GM18868 (cell line): ENCODE data around the gene HARS1.
A peak's percentile ranks its signal among the peaks of the same experiment; 100 is the strongest.
"Not testable (repeated sequence)": the region's sequence is repeated elsewhere in the genome, so short reads cannot be mapped to it uniquely, and the experiment has no call there.

Source experiments
- ATAC-seq: cut with Tn5 transposase; IDR thresholded peaks from one replicate; pipeline ENCODE4 v1.9.1; 2021; ENCODE audit warnings: mild to moderate bottlenecking, moderate library complexity; ENCODE audit not compliant: unreplicated experiment

Gene HARS1, protein sequence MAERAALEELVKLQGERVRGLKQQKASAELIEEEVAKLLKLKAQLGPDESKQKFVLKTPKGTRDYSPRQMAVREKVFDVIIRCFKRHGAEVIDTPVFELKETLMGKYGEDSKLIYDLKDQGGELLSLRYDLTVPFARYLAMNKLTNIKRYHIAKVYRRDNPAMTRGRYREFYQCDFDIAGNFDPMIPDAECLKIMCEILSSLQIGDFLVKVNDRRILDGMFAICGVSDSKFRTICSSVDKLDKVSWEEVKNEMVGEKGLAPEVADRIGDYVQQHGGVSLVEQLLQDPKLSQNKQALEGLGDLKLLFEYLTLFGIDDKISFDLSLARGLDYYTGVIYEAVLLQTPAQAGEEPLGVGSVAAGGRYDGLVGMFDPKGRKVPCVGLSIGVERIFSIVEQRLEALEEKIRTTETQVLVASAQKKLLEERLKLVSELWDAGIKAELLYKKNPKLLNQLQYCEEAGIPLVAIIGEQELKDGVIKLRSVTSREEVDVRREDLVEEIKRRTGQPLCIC

DNA sequence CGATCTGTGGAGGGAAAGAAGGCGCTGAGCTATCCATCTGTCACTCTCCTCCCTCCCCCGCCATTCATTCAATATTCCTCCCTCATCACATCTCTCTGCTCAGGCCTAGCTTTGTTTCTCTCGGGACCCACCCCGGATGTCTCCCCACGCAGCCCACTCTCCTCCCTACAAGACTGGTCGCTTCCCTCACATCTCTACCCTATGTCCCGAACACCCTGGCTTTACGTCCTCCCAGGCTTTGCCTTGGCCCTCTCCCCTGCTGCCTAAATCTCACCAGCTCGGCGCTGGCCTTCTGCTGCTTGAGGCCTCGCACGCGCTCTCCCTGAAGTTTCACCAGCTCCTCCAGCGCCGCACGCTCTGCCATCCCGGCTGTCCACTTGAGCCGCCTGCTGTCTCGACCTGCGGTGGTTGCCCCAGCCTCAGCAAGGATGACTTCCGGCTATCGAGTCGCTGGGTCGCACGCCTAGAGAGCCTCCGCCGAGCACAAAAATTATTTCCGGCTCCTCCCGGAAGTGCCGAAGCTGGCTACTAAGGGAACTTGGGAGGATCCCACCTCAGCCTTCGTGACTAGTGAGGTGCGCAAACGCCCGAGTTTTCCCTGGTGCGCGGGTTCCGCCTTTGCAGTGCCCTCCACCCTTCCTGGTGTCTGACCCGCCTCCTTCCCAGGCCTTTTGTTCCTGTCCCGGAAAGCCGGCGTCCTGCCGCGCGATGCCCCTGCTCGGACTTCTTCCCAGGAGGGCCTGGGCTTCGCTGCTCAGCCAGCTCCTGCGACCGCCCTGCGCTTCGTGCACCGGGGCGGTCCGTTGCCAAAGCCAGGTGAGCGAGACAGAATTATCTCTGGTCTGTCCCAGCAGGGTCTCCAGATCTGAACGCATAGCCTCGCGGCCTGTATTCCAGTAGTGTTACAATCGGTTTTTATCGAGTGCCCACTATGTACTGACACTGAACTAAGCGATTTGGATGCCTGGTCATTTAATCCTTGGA lies at the start of gene HARS1, which contains the start of gene HARS2:
TSS of gene HARS1 (minus strand) at position 430 of the 984 bp plus-strand sequence. CDS start at position 364, 66 bp downstream.
TSS of gene HARS2 (plus strand) at position 515 of the 984 bp plus-strand sequence. CDS start at position 709, 194 bp downstream.
- ATAC-seq: peak; percentile 98

DNA sequence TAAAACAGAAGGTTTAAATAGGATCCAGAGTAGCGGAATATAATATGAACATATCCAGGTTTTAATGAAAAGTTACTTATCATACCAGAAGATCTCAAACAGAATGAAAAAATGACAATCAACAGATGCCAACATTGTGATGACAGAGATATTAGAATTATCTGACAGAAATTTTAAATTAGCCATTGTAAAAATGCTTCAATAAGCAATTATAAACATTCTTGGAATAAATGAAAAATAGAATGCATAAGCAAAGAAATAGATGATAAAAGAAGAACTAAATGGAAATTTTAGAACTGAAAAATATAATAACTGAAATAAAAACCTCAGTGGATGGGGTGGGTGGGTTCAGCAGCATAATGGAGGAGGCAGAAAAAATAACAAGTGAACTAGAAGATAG lies 46.3 kb upstream of the HARS1 start:
- ATAC-seq: no peak

DNA sequence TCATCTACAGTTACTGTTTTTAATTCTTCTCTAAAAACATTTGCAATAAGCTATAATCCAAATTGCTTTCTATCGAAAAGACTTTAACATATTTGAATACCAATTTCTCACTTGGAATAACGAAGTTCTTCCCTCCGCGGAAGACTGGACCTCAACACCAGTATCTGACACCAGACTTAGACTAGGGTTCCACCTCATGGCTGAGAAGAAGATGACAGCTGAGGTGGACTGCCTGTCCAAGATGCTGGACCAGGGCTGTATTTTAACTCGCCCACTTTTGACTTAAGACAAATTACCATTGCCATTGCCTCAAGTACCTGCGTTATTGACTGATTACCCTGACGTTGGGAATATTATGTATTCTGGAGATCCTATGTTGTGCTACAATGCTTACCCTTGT lies 43.2 kb upstream of the HARS1 start:
- ATAC-seq: no peak

DNA sequence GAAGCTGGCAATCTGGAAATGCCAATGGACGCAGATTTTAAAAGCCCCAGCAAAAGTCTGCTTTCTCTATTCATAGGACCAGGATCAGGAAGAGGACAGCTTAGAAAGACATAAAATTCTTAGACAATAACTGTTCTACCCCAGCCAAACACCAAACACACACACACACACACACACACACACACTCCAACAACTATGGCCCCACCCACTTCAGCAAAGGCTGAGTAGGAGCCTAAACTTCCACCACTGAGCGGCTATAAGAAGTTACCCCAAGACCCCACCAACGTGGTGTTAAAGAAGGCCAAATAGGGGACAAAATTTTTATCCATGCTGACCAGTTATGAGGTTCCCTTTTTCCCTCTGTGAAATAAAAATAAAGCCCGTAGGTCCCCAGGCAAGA lies 41.9 kb upstream of the HARS1 start:
- no peak for ATAC-seq

DNA sequence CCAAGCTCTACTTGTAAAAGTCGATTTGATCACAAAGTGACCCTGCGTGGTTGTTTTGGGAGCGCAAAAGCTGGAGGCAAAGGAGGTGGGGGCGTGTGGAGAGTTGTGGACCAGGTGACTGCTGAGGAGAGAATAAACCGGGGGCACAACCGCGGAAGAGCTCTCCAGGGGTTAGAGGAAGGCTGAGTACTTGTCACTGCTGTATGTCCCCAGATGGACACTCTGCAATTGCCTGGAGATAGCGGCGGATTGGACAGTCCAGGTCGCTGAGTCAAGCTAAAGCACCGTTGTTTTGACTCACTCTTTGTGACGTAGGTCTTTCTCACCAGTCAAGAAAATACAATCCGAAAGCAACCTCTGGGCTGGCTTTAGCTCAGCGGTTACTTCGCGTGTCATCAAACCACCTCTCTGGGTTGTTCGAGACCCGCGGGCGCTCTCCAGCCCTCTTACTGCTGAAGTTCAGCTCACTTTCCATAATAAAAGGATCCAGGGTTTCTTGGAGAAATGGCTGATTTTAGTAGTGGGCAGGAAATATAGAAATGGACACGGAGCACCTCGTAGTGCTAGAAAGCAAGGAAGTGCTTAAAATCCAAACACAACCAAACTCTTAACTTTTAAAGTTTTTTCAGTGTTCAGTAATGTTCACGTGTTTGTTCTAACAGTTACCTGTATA lies 34.8 kb upstream of the HARS1 start:
- peak; percentile 97 for ATAC-seq

DNA sequence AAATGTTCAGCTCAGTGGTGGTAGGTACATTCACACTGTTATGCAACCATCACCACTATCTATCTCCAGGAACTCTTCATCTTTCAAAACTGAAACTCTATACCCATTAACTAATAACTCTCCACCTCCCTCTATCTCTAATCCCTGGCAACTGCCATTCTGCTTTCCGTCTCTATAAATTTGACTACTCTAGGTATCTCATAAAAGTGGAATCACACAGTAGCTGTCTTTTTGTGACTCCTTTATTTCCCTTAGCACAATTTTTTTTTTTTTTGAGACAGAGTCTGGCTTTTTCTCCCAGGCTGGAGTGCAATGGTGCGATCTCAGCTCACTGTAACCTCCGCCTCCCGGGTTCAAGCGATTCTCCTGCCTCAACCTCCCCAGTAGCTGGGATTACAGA lies 30.2 kb upstream of the HARS1 start:
- not testable (repeated sequence) for ATAC-seq

DNA sequence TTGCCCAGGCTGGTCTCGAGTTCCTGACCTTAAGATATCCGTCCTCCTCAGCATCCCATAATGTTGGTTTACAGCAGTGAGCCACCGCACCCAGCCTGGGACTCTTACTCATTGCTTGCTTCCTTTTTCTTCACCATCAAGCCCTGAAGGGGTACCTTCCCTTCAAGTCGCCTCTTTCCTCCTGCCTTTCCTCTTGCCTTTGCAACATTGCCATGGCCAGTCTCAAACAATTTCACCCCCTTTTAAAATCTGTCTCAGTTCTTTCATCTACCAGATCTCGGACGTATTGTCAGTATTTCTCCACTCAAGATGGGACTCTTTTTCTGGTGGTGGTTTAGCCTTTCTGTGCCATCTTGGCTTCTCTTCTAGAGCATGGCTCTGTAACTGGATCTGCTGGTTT lies 29.6 kb upstream of the HARS1 start:
- not testable (repeated sequence) for ATAC-seq

DNA sequence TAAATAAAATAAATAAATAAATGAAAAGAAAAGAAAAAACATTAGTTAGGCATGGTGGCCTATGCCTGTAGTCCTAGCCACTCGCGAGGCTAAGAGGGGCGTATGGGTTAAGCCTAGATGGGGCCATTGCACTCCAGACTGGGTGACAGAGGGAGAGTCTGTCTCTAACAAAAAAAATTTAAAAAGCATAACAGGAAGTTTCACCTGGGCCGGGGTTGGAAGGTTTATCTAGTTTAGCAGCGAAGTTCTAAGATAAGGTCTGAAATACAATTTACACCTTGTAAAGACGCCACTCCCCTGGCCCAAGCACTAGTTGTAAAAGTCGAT lies 27.1 kb upstream of the HARS1 start:
- no peak for ATAC-seq

DNA sequence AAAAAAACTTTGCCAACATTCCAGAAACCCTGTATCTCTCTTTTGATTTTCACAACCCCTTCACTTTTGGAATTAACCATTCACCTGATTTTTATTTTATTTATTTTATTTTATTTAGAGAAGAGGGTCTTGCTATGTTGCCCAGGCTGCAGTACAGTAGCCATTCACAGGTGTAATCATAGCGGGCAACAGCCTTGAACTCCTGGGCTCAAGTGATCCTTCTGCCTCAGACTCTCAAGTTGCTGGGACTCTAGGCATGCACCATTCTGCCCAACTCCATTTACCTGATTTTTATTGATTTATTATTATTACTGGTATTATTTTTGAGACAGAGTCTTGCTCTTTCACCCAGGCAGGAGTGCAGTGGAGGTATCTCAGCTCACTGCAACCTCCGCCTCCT lies 25.1 kb upstream of the HARS1 start:
- ATAC-seq: not testable (repeated sequence)

DNA sequence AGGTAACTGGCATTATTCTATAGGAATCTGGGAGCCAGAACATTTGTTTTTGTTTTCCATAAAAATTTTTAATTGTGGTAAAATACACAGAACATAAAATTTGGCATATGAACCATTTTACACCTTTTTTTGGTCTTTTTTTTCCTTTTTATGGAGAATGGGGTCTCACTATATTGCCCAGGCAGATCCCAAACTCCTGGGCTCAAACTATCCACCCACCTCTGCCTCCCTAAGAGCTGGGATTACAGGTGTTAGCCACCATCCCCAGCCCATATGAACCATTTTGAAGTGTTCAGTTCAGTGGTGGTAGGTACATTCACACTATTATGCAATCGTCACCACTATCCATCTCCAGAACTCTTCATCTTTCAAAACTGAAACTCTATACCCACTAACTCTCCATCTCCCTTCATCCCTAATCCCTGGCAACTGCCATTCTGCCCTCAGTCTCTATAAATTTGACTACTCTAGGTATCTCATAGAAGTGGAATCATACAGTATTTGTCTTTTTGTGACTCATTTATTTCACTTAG lies 22.5 kb upstream of the HARS1 start:
- no peak for ATAC-seq

DNA sequence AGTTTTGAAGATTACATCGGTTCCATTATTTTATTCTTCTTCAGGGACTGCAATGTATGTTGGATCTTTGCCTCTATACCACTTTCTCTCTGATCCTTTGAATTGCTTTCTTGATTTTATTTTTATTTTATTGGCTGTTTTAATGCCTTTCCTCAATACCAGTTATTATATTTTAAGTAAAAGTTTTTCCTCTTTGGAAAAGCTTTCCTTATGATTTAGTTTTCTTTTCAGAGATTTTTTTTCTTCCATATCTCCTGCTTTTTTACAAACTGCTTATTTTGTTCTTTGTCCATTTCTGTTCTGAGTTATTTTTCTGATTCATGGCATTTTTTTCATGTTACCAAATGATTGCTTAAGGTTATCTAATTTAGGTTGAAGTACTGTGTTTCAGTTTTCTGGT lies 20.6 kb upstream of the HARS1 start:
- no peak for ATAC-seq

DNA sequence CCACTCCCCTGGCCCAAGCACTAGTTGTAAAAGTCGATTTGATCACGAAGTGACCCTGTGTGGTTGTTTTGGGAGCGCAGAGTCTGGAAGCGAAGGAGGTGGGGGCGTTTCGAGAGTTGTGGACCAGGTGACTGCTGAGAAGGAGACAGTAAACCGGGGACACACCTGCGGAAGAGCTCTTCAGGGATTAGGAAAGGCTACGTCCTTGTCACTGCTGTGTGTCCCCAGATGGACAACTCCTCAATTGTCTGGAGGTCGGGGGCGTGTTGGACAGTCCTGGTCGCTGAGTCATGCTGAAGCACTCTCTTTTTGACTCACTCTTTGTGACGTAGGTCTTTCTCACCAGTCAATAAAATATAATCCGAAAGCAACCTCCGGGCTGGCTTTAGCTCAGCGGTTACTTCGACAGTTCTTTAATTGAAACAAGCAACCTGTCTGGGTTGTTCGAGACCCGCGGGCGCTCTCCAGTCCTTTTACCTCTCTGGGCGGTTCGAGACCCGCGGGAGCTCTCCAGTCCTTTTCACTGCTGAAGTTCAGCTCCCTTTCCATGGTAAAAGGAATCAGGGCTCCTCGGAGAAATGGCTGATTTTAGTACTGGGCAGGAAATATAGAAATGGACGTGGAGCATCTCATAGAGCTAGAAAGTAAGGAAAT lies 19.9 kb upstream of the HARS1 start:
- peak; percentile 87 for ATAC-seq

DNA sequence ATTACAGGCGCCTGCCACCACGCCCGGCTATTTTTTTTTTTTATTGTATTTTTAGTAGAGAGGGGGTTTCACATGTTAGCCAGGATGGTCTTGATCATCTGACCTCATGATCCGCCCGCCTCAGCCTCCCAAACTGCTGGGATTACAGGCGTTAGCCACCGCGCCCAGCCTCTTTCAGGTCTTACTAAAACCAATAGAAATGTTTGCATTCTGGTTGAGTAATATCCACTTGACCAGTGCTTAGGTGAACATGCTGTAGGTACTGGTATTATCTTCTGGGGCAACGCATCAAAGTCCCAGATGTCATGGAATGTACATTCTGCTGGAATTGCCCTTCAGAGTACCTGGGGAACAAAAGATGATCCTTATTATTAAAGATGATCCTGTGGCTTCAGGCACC lies 17.6 kb upstream of the HARS1 start:
- not testable (repeated sequence) for ATAC-seq

DNA sequence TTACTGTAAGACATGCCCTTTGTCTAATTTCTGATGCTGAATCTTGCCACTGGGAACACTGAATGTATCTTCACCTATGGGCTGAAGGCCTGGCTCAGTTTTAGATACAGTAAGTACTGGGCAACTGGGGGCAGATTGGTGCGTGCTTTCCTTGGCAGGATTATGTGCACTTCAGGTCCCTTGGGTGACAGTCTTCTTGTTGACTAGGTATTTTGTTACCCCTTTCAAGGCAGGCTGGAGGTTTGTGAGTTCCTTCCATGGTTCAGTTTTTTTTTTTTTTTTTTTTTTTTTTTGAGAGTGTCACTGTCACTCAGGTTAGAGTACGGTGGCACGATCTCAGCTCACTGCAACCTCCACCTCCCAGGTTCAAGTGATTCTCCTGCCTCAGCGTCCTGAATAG lies 16.6 kb upstream of the HARS1 start:
- ATAC-seq: no peak

DNA sequence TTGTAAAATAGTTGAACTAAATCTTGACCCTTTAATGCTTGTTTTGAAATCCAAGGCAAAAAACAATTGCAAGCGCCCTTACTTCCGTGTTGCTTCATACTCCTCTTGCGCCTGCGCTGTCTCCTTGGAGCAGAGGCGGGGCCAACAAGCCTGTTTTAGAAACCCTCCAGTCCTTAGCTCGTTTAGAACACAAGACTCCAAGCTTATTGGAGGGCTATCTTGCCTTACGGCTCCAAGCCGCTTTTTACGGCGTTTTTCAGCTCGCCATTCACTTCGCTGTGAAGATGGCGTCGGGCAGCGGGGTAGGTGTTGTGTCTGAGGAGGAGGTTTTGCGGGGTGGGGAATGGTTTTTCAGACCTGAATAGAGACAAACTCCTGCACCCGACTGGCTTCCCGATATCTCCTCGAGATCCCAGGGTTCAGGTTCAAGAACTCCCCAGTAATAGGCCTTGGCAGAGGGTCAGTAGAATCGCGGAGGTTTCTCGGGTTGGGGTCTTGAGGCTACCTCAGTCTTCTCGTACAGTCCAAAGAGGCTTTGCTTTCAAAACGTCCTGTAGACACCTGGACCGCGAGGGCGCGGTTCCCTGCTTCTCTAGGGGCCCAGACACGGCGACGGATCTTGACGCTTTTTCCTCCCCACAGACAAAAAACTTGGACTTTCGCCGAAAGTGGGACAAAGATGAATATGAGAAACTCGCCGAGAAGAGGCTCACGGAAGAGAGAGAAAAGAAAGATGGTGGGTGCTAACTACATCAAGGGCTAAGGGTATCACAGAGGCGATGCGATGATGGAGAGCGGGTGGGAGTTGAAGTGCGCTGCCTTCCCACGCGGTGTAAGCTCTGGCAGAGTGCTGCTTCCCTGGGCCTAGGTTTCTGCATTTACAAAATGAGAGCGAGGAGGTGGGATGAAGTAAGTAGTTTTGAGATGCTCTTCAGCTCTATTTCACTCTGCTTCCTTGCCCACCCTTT lies 9.3 kb upstream of the HARS1 start, which contains the start of gene ZMAT2:
TSS of gene ZMAT2 (plus strand) at position 271 of the 968 bp plus-strand sequence. CDS start at position 285, 14 bp downstream.
- peak; percentile 98 for ATAC-seq

DNA sequence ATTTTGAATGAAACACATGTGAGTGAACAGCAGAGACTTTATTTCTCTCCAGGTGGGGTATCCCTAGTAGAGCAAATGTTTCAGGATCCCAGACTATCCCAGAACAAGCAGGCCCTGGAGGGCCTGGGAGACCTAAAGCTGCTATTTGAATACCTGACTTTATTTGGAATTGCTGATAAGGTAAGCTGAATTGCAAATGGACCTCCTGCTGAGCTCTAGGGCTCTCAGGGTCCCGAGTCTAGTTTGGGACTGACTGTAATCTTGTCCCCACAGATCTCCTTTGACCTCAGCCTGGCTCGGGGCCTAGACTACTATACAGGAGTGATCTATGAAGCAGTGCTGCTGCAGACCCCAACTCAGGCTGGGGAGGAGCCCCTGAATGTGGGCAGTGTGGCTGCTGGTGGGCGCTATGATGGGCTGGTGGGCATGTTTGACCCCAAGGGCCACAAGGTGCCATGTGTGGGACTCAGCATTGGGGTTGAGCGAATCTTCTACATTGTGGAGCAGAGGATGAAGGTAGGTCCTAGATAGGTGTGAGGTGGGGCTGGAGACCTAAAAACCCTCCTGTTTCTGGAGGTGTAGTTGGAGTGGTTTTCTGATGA lies 5.8 kb upstream of the HARS1 start:
- ATAC-seq: no peak

DNA sequence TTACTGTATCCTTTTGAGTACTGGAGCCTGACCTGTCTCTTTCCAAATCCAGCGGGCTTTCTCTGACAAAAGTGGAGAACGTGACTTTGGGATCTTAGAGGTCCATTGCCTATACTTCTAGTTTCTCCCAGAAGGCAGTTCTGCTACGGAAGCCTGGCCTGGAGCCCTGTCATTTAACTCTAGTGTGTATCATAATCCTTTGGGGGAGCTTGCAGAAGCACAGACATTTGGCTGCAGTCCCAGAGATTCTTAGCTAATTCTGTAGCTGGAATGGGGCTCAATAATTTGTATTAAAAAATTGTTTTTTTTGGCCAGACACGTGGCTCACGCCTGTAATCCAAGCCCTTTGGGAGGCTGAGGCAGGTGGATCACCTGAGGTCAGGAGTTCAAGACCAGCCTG lies 3.1 kb upstream of the HARS1 start:
- ATAC-seq: no peak

DNA sequence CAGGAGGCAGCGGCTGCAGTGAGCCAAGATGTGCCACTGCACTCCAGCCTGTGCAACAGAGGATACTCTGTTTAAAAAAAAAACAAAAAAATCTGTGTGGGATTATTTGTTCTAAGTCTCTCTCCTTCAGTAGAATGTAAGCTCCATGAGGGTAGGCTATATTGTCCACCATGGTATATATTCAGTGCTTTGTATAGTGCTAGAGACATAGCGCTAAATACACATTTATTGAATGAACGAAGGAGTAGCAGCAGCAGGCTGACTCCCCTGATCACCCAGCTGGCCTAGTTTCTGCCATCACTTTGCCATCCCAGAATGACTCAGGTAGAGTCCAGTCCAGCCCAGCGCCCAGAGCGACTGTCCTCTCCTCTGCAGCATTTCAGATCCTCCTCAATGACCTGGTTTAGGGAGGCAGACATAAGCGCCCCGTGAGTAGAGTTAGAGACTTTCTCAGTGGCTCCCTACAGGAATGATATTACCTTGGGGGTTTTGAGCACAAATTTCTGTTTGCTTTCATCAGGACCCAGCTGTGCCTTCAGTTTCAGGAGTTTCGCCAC lies 716 bp downstream of the HARS1 start:
- ATAC-seq: no peak
